SK-N-SH treated with all-trans-retinoic acid at 6 μM for 48 hours (cell line): ENCODE measurements around the gene ACTR2.

Experiments used
- ARNTL ChIP-seq: fragments of 450-650 bp; formaldehyde crosslinking; IDR thresholded peaks from 2 replicates; pipeline ENCODE4 v1.5.0; 2020; ENCODE audit warnings: low read depth, mild to moderate bottlenecking, moderate library complexity, borderline replicate concordance
- CSDC2 ChIP-seq: fragments of 250-450 bp; sonication (Bioruptor Pico); IDR thresholded peaks from 2 replicates; pipeline ENCODE4 v1.5.0; 2020; ENCODE audit warnings: mild to moderate bottlenecking, moderate library complexity
- ESRRG ChIP-seq: fragments of 250-450 bp; sonication (Bioruptor Pico); IDR thresholded peaks from 2 replicates; pipeline ENCODE4 v1.6.1; 2021; ENCODE audit warnings: mild to moderate bottlenecking
- ISL1 ChIP-seq: fragments of 250-450 bp; sonication (Bioruptor Pico); IDR thresholded peaks from 2 replicates; pipeline ENCODE4 v2.1.2; 2022; ENCODE audit warnings: mild to moderate bottlenecking, moderate library complexity
- OSR1 ChIP-seq: fragments of 250-450 bp; sonication (Bioruptor Pico); IDR thresholded peaks from 2 replicates; pipeline ENCODE4 v1.8.0; 2022; ENCODE audit warnings: moderate library complexity, mild to moderate bottlenecking, inconsistent platforms
- PATZ1 ChIP-seq: fragments of 250-450 bp; sonication (Bioruptor Pico); IDR thresholded peaks from 2 replicates; pipeline ENCODE4 v1.8.0; 2020; ENCODE audit warnings: mild to moderate bottlenecking, moderate library complexity, borderline replicate concordance
- POU6F1 ChIP-seq: fragments of 250-450 bp; sonication (Bioruptor Pico); IDR thresholded peaks from 2 replicates; pipeline ENCODE4 v1.8.0; 2021; ENCODE audit warnings: low read depth, mild to moderate bottlenecking, moderate library complexity, borderline replicate concordance
- RARB ChIP-seq: fragments of 250-450 bp; sonication (Bioruptor Pico); IDR thresholded peaks from 2 replicates; pipeline ENCODE4 v1.8.0; 2021; ENCODE audit warnings: mild to moderate bottlenecking, moderate library complexity
- TOX ChIP-seq: fragments of 250-450 bp; sonication (Bioruptor Pico); IDR thresholded peaks from 2 replicates; pipeline ENCODE4 v1.8.0; 2021; ENCODE audit warnings: mild to moderate bottlenecking, moderate library complexity, borderline replicate concordance
- ZFP3 ChIP-seq: fragments of 250-450 bp; sonication (Bioruptor Pico); IDR thresholded peaks from 2 replicates; pipeline ENCODE4 v1.5.0; 2020; ENCODE audit warnings: mild to moderate bottlenecking, moderate library complexity
- ZFP30 ChIP-seq: fragments of 450-650 bp; formaldehyde crosslinking; IDR thresholded peaks from 2 replicates; pipeline ENCODE4 v1.5.0; 2022; ENCODE audit warnings: mild to moderate bottlenecking, moderate library complexity
- ZNF70 ChIP-seq: fragments of 450-650 bp; formaldehyde crosslinking; IDR thresholded peaks from 2 replicates; pipeline ENCODE4 v1.5.0; 2020; ENCODE audit warnings: mild to moderate bottlenecking, moderate library complexity
- ZNF8 ChIP-seq: fragments of 450-650 bp; formaldehyde crosslinking; IDR thresholded peaks from 2 replicates; pipeline ENCODE4 v1.5.0; 2020; ENCODE audit warnings: mild to moderate bottlenecking, moderate library complexity

GRCh38 chr2:65311049-65311448, 83.4 kb downstream of the ACTR2 start:
- TF ChIP-seq RARB (no peak), ZFP30 (no peak), OSR1 (no peak), ZNF70 (CRISPR knock-in tag) (no peak), TOX (CRISPR knock-in tag) (no peak), ARNTL (CRISPR knock-in tag) (no peak), PATZ1 (no peak), ZFP3 (CRISPR knock-in tag) (no peak), ISL1 (no peak), CSDC2 (no peak), ZNF8 (CRISPR knock-in tag) (no peak), POU6F1 (no peak), ESRRG (no peak)
